NT2/D1 (cell line): Measurements from ENCODE around the gene AMN.

Experiments
- SUZ12 ChIP-seq: IDR thresholded peaks from 2 replicates; pipeline ENCODE4 v1.6.1; 2011; ENCODE audit not compliant: insufficient read length, insufficient read depth; ENCODE audit errors: extremely low read depth
- YY1 ChIP-seq: IDR thresholded peaks from 2 replicates; pipeline ENCODE4 v1.6.1; 2011; ENCODE audit not compliant: insufficient read length, insufficient read depth

DNA sequence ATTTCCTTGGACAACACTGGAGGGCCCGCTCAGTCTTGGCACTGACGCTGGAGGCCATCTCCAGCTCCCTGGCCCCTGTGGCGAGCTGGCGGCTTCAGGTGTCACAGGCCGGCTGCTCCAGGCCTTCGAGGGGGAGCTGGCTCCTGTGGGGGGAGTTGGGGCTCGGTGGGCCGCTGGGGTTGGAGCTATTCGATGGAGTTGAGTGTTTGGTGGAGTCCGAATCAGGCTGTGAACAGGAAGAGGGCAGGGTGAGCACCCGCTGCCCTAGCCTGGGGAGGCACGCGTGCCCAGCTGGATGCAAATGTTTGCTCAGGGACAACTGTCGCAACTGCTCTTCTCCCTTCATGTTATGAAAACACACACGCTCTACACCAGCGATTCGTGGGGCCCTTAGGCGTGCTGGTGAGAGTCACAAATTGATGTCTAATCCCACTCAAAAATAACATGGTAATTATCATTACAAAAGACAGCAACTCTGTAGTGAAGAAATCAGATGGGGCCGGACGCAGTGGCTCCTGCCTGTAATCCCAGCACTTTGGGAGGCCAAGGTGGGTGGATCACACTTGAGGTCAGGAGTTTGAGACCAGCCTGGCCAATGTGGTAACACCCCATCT lies 11.3 kb downstream of the AMN start:
- no peak for TF ChIP-seq SUZ12
- TF ChIP-seq YY1: no peak
